HG02852 (cell line): ENCODE data around the gene ALDH1B1.
A peak's percentile ranks its signal among the peaks of the same experiment; 100 is the strongest.

ENCODE experiments used
- ATAC-seq: cut with Tn5 transposase; IDR thresholded peaks from one replicate; pipeline ENCODE4 v1.9.1; 2021; ENCODE audit warnings: mild to moderate bottlenecking, moderate library complexity; ENCODE audit not compliant: unreplicated experiment

ALDH1B1 gene

GRCh38 chr9:38392235-38393127 lies at the start of gene ALDH1B1:
Gene ALDH1B1, plus strand, starts transcription at chr9:38392702. Its CDS starts 3,047 bp downstream, at chr9:38395749.
- peak; percentile 98 for ATAC-seq

DNA sequence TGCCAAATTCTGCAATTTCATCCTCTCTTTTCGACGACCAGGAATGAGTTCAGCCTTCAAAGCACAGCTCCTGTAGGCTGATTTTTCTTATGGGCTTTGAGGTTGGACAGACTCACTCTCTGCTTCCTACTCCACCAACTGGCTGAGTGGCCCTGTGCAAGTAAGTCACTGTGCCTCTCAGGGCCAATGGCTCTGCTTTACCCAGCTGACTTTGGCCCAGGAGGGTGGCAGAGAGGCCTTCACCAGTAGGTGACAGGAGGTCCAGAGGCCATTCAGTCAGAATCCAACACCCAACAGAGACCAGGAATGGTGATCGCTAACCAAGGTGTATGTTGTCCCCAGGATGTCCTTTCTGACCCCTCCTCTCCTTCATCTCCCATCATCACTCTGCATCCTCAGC lies 49.5 kb upstream of the ALDH1B1 start:
- ATAC-seq: no peak

GRCh38 chr9:38343552-38343951 lies 49.0 kb upstream of the ALDH1B1 start:
- no peak for ATAC-seq

DNA sequence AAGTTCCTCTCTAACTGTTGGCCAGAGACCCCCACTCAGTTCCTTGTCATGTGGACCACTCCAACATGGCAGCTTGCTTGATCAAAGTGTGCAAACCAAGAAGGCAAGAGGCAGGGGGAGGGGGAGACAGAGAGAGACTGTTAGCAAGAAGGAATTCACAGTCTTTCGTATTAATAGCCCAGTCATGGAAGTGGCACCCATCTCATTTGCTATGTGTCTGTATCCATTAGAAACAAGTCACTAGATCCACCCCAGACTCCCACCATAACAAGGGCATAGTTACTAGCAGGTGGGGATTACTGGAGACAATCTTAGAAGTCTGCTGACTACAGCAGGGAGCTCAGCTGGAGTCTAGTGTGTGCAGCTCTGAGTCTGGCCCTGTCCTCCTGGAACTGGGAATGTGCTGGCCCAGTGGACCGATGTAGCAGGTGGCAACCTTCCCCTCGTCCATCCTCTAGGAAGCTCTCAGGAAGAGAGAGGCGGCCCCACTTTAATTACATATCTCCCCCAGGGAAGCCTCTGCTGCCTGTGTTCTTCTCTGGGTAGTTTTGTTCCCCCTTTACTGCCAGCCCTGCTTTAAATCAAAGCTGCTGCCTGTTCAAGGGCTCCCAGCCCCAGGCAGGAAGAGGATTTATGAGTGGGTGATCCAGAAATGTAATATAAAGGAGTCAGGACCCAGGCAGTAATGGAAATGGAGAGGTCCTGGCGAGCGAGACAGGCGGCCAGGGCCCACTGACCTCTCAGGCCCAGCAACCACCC lies 47.8 kb upstream of the ALDH1B1 start:
- ATAC-seq: no peak

- ATAC-seq: no peak
Measured at GRCh38 chr9:38345851-38346755, 46.4 kb upstream of the ALDH1B1 start.

- no peak for ATAC-seq
Measured at GRCh38 chr9:38346811-38347210, 45.7 kb upstream of the ALDH1B1 start.

DNA sequence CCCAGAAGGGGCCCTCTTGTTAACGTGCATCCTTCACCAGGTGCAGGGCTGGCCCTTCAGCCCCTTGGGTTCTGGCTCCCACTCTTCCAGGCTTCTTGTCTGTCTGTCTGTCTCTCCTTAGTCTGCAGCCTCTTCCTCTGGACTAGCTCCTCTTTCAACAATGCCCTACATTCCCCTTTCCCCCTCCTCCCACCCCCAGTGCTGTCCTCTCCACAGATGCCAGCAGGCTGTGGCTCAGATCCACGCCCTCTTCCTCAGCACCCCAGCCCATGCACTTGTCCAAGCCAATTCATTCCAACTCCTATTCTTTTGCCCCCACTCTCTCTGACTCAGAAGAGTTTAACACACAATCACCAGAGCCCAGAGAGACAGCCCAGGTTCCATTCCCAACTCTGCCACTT lies 45.2 kb upstream of the ALDH1B1 start:
- ATAC-seq: no peak

DNA sequence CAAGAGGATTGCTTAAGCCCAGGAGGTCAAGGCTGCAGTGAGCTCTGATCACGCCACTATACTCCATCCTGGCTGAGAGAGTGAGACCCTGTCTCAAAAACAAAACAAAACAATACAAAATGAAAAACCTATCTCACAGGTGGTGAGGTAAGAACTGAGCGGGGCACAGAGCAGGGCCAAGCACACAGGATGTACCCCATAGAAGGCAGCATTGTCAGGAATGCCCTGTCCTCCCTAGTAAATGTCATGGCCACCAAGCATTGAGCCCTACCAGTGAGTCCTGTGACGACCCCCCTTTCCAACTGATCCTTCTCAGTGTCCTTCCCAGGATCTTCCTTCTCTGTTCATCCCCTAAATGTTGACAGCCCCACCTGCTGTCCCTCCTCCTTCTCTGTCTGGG lies 44.6 kb upstream of the ALDH1B1 start:
- no peak for ATAC-seq

DNA sequence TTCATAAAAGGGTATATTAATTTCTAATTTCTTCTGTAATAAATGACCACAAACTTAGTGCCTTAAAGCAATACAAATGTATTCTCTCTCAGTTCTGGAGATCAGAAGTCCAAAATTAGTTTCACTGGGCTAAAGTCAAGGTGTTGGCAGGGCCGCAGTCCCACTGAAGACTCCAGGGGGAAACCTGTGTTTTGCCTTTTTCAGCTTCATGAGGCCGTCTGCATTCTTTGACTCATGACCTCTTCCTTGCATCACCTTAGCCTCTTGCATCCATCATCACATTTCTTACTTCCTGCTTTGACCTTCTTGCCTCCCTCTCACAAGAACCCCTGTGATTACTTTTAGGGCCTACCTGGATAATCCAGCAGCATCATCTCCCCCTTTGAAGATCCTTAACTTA lies 42.0 kb upstream of the ALDH1B1 start:
- no peak for ATAC-seq

DNA sequence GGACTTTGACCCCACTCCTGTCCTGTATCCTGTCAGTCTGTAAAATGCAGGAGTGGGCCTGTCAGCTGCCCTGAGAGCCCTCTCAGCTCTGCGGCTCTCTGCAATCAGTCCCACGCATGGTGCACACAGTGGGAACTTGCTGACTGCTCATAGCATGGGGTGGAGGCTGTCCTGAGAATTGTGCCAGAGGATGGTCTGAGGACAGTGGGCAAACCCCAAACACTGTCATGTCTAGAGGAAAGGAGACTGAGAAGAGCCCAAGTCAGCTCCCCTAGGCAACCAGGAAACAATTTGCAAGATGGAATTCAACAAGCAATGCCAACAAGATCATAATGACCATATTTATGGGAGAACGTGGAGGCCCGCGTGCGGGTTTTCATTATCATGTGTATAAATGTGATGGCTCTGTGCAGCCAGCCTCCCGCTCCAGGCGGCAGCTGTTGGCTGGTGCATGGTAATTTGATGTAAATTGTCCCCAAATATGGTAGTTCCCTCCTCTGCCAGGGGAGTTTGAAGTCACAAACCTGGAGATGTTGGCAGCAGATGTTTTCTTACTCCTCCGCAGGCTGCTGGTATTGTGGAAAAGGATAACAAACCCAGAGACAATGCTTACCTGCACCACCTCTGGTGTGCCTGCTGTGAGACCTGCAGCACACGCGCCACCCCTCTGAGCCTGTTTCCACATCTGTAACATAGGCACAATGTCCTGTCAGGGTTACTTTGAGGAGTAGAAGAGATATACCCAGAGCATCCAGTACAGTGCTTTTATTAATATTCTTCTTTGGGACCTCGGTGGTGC lies 39.8 kb upstream of the ALDH1B1 start:
- ATAC-seq: no peak

DNA sequence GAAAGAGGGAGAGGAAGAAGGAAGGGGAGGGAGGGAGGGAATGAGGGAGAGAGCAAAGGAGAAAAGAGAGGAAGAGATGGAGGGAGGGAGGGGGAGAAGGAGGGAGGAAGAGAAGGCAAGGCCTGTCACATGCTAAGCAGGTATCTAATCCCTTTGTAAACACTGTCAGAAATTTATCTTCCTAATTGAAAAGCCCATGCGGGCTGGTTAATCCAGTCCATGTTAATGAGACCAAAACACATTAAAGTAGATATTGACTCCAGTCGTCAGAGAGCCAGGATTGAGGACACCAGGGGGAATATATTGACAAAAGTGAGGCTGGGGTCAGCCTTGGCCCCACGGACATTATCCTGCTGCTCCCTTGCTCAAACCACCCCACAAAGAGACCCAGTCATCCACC lies 37.4 kb upstream of the ALDH1B1 start:
- no peak for ATAC-seq

GRCh38 chr9:38355517-38356120 lies 36.9 kb upstream of the ALDH1B1 start:
- ATAC-seq: no peak

DNA sequence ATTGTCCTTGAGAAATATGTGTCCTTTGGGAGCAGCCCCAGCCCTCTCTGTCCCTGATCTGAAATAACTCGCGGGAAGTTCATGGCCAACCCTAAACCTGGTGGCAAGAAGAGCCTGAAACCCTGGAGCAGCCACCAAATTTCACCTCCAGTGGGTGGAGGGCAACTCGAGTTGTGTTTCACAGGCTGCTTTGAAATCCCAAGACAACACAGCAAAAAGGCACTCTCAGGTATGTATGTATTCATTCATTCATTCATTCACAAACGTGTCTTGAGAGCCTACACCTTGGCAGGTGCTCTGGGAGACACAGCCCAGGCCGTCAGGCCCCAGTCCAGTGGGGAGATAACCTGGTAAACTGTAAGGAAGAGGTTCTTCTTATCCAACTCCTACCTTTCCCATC lies 35.7 kb upstream of the ALDH1B1 start:
- ATAC-seq: no peak

DNA sequence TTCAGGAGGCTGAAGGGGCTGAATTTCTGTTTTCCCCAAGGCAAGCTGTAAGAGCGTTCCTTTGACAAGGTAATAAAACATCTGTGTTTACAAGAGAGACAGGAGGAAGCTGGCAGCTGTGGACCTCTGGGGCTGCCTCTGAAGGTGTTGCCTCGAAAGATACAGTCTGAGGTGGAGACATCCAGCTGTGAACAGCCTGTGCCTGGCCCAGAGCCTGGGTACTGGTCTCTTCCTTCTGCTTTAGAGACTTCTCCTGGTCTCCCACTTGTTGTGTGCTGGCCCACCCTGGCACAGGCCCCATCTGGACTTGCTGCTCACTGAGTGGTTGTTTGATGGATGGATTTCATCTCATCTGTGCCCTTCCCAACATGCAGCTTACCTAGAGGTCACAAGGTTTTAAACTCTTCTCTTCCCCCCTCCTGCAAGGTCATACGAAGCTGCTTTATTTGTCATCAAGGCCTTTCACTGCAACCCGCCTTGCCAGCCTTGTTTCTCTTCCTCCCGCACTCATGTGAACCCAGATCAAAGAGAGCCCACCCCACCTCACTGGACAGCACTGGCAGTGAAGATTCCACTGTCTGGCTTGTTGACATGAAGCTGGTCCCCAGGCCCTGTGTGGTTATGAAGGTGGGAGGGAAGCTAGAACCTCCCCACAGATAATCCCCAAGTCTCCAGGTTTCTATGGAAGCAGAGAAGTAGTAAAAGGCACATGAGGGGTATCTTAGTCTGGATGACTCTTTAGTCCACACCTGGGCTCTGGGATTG lies 35.0 kb upstream of the ALDH1B1 start:
- ATAC-seq: no peak

GRCh38 chr9:38358390-38359296 lies 33.9 kb upstream of the ALDH1B1 start:
- no peak for ATAC-seq

- ATAC-seq: no peak
Measured at GRCh38 chr9:38359297-38359653, 33.2 kb upstream of the ALDH1B1 start.

- no peak for ATAC-seq
Measured at GRCh38 chr9:38359689-38360385, 32.7 kb upstream of the ALDH1B1 start.
